OCI-M1 (cell line): ENCODE measurements around the gene DAB2.
"Not testable (repeated sequence)": the region's sequence is repeated elsewhere in the genome, so short reads cannot be mapped to it uniquely, and the experiment has no call there.

ENCODE experiments used
- DNase-seq: peaks from one replicate; lab custom pipeline; 2025; lab: John Stamatoyannopoulos, UW

The DAB2 gene

GRCh38 chr5:39340506-39340905 is 84.3 kb downstream of the DAB2 start:
- DNase-seq, result no peak

- DNase-seq, result no peak
Measured at GRCh38 chr5:39337252-39337915, 87.4 kb downstream of the DAB2 start.

- not testable (repeated sequence) for DNase-seq
Measured at GRCh38 chr5:39334296-39334695, 90.5 kb downstream of the DAB2 start.

- no peak for DNase-seq
Measured at GRCh38 chr5:39333104-39333503, 91.7 kb downstream of the DAB2 start.

GRCh38 chr5:39331861-39332381 is 92.9 kb downstream of the DAB2 start:
- DNase-seq, result no peak

GRCh38 chr5:39328731-39329130 is 96.0 kb downstream of the DAB2 start:
- DNase-seq, result no peak

- no peak for DNase-seq
Measured at GRCh38 chr5:39323542-39323941, 101.2 kb downstream of the DAB2 start.
